OCI-LY7 (cell line): ENCODE results near the gene GID8.

Experiments used
- EZH2phosphoT487 ChIP-seq: fragments of 200-600 bp; sonication (generic); IDR thresholded peaks from 2 replicates; pipeline ENCODE4 v1.6.1; 2018; ENCODE audit warnings: low read depth, borderline replicate concordance, mild to moderate bottlenecking, mixed run types, antibody characterized with exemption, low read length, moderate library complexity, mixed read lengths
- TF ChIP-seq, protein P1 (sequence below): fragments of 200-600 bp; sonication (generic); conservative IDR thresholded peaks from 2 replicates; pipeline ENCODE4 v1.5.1; 2014; ENCODE audit warnings: mild to moderate bottlenecking, antibody characterized with exemption, low read length, moderate library complexity, mixed read lengths

GRCh38 chr20:62922451-62922921 is 15.5 kb upstream of the GID8 start:
- TF ChIP-seq, protein P1, sequence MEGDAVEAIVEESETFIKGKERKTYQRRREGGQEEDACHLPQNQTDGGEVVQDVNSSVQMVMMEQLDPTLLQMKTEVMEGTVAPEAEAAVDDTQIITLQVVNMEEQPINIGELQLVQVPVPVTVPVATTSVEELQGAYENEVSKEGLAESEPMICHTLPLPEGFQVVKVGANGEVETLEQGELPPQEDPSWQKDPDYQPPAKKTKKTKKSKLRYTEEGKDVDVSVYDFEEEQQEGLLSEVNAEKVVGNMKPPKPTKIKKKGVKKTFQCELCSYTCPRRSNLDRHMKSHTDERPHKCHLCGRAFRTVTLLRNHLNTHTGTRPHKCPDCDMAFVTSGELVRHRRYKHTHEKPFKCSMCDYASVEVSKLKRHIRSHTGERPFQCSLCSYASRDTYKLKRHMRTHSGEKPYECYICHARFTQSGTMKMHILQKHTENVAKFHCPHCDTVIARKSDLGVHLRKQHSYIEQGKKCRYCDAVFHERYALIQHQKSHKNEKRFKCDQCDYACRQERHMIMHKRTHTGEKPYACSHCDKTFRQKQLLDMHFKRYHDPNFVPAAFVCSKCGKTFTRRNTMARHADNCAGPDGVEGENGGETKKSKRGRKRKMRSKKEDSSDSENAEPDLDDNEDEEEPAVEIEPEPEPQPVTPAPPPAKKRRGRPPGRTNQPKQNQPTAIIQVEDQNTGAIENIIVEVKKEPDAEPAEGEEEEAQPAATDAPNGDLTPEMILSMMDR, result no peak
- no peak for TF ChIP-seq EZH2phosphoT487
